PC-3 (cell line): ENCODE data around the gene LMBR1L. TPM values are rescaled to one million over a fixed set of nuclear protein-coding genes. Genes with fewer than 3 reads are reported as not detected.

Experiments used
- ATAC-seq: fragments of 200-7000 bp; cut with Tn5 transposase; 2 replicates; pipeline ENCODE4 v1.9.1; 2020; ENCODE audit warnings: mild to moderate bottlenecking, moderate library complexity
- BruUV-seq: library from RNA; stranded (reverse); fragments of 400-500 nt; replicated peaks from 2 replicates; lab custom pipeline; 2021; lab: Mats Ljungman, UMichigan
- CTCF ChIA-PET: fragments of 300-600 bp; sonication (Branson Sonifier 250); formaldehyde crosslinking; loops from one replicate; lab custom pipeline; 2022; ENCODE audit warnings: antibody characterized with exemption; lab: Charles Lee
- POLR2A ChIA-PET: fragments of 300-600 bp; sonication (Branson Sonifier 250); formaldehyde crosslinking; loops from one replicate; lab custom pipeline; 2022; ENCODE audit warnings: antibody characterized with exemption; ENCODE audit not compliant: unreplicated experiment; lab: Charles Lee
- DNase-seq: peaks from one replicate; pipeline ENCODE4 v3.0.0-alpha.2; 2015
- H2AFZ ChIP-seq: fragments of 300-600 bp; sonication (generic); 2 replicates; pipeline ENCODE4 v1.6.0; 2016; ENCODE audit warnings: antibody characterized with exemption, low read length
- H3F3A ChIP-seq: fragments of 300-600 bp; sonication (generic); one replicate; pipeline ENCODE4 v1.6.0; 2017; ENCODE audit warnings: antibody characterized with exemption, low read length, control low read depth, mild to moderate bottlenecking; ENCODE audit not compliant: unreplicated experiment
- H3K27ac ChIP-seq: fragments of 300-600 bp; sonication (generic); 2 replicates; pipeline ENCODE4 v1.5.1; 2016; ENCODE audit warnings: mild to moderate bottlenecking, low read length
- H3K27me3 ChIP-seq: fragments of 300-600 bp; sonication (generic); 2 replicates; pipeline ENCODE4 v1.6.1; 2016; ENCODE audit warnings: low read length, mixed read lengths
- H3K36me3 ChIP-seq: fragments of 300-600 bp; sonication (generic); 2 replicates; pipeline ENCODE4 v1.6.1; 2016; ENCODE audit warnings: low read depth, mixed run types, low read length, mixed read lengths
- H3K4me1 ChIP-seq: fragments of 300-600 bp; sonication (generic); 2 replicates; pipeline ENCODE4 v1.5.1; 2016; ENCODE audit warnings: low read length; ENCODE audit not compliant: insufficient read depth
- H3K4me2 ChIP-seq: fragments of 300-600 bp; sonication (generic); 2 replicates; pipeline ENCODE4 v1.6.0; 2016; ENCODE audit warnings: low read length
- H3K4me3 ChIP-seq: fragments of 300-600 bp; sonication (generic); 2 replicates; pipeline ENCODE4 v1.5.1; 2016; ENCODE audit warnings: mild to moderate bottlenecking, low read length, mixed read lengths
- H3K79me2 ChIP-seq: fragments of 300-600 bp; sonication (generic); 2 replicates; pipeline ENCODE4 v1.6.1; 2017; ENCODE audit warnings: low read length, mixed read lengths
- H3K9ac ChIP-seq: fragments of 300-600 bp; sonication (generic); 2 replicates; pipeline ENCODE4 v1.6.0; 2016; ENCODE audit warnings: mild to moderate bottlenecking, low read length
- H3K9me2 ChIP-seq: fragments of 300-600 bp; sonication (generic); replicated peaks from 2 replicates; pipeline ENCODE4 v1.6.1; 2016; ENCODE audit warnings: mixed run types, low read length, mixed read lengths
- H3K9me3 ChIP-seq: fragments of 300-600 bp; sonication (generic); 2 replicates; pipeline ENCODE4 v1.6.1; 2016; ENCODE audit warnings: low read length, mixed read lengths
- H4K20me1 ChIP-seq: fragments of 300-600 bp; sonication (generic); 2 replicates; pipeline ENCODE4 v1.6.1; 2016; ENCODE audit warnings: low read length, mixed read lengths
- EZH2 ChIP-seq: fragments of 300-600 bp; sonication (generic); IDR thresholded peaks from one replicate; pipeline ENCODE4 v1.6.1; 2017; ENCODE audit warnings: antibody characterized with exemption, mild to moderate bottlenecking, low read length; ENCODE audit not compliant: unreplicated experiment
- EZH2phosphoT487 ChIP-seq: fragments of 300-600 bp; sonication (generic); IDR thresholded peaks from 2 replicates; pipeline ENCODE4 v1.6.1; 2018; ENCODE audit warnings: mild to moderate bottlenecking, antibody characterized with exemption, low read length, borderline replicate concordance
- intact Hi-C: fragments of 100-400 bp; cut with micrococcal nuclease; formaldehyde crosslinking; loops from 2 replicates; pipeline ENCODE4 v1.9.0; 2023
- total RNA-seq: library from RNA; depleted of rRNA; stranded (reverse); fragments of >200 nt; gene quantifications from 2 replicates; pipeline ENCODE4 v1.2.3, GENCODE V29; 2014
- TF ChIP-seq, protein P1 (sequence below): fragments of 300-600 bp; sonication (generic); conservative IDR thresholded peaks from 2 replicates; pipeline ENCODE4 v1.5.1; 2017; ENCODE audit warnings: antibody characterized with exemption, low read depth, mild to moderate bottlenecking, low read length

LMBR1L gene
- total RNA-seq, 1 experiment from 2014 or later: 17.1 TPM

DNA sequence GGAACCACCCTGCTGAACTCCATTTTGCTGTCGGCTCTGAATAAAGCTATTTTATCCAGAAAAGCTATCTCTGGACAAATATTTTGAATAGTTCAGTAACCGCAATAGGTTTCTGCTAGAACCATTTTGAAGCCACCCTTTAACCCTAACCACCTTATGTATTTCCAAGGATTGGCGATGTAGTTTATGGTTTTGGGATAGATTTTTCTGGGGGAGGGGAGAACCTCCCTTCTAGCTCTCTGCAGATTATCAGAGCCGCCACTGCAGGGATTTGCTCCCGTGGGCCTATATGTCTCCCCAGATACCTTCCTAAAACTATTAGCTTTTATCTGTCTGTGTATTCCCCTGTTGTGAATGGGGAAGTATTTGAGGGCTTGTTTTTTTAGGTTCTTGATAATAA lies 22.4 kb upstream of the LMBR1L start:
- H2AFZ ChIP-seq: peak overlapping the region; percentile 95; the same call in 1 of the 2 replicates
- CTCF ChIA-PET: interaction anchor here (1.0 kb wide), 1 partner anchor 102 kb away, joined by 3 read pairs; no protein-coding TSS in a partner anchor

DNA sequence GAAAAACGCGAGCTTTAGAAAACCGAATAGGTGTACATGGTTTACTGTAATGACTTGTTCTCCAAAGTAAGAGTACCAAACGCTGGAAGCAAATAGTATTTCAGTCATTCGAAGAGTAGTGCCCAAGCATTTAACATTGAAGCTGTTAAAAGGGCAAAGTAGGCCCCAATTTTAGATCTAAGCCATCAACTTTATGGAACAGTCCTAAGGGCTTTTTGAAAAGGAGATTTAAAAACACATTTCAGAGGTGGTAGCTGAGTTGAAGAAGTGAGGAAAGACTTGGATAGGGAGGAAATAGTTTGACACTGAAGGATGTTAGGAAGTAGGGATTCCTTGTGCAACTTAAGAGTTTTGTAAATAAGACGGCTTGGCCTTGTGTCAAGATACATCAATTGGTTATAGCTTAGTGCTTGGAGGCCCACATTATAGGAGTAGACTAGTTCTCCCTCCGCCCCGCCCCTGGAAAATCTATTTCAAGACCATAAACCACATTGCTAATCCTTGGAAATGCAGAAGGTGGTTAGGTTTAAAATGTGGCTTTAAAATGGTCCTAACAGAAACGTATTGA lies 21.3 kb upstream of the LMBR1L start:
- TF ChIP-seq EZH2phosphoT487: no peak
- TF ChIP-seq, protein P1, sequence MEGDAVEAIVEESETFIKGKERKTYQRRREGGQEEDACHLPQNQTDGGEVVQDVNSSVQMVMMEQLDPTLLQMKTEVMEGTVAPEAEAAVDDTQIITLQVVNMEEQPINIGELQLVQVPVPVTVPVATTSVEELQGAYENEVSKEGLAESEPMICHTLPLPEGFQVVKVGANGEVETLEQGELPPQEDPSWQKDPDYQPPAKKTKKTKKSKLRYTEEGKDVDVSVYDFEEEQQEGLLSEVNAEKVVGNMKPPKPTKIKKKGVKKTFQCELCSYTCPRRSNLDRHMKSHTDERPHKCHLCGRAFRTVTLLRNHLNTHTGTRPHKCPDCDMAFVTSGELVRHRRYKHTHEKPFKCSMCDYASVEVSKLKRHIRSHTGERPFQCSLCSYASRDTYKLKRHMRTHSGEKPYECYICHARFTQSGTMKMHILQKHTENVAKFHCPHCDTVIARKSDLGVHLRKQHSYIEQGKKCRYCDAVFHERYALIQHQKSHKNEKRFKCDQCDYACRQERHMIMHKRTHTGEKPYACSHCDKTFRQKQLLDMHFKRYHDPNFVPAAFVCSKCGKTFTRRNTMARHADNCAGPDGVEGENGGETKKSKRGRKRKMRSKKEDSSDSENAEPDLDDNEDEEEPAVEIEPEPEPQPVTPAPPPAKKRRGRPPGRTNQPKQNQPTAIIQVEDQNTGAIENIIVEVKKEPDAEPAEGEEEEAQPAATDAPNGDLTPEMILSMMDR: no peak
- TF ChIP-seq EZH2: no peak
- Histone ChIP-seq H3K9me3 (no peaks in the 10 kb centered on the region), H3K4me2 (peak overlapping the region; percentile 97), H3K27ac (peak overlapping the region; percentile 37), H3K79me2 (peaks cover 50% of the 10 kb centered on the region), H3K4me1 (peaks cover 31% of the 10 kb centered on the region), H3K4me3 (peak overlapping the region; percentile 84), H3K27me3 (no peaks in the 10 kb centered on the region), H3F3A (peaks cover 13% of the 10 kb centered on the region), H3K9me2 (no peaks in the 10 kb centered on the region), H4K20me1 (peaks cover 15% of the 10 kb centered on the region), H3K36me3 (peaks cover 29% of the 10 kb centered on the region), H3K9ac (peak overlapping the region; percentile 100), H2AFZ (peak overlapping the region; percentile 95)
- DNase-seq: peak; percentile 49
- BruUV-seq: TSS peak; percentile 78
- ChIA-PET CTCF (interaction anchor here (0.6 to 1.0 kb wide), 4 partner anchors 21 to 128 kb away, joined by 3 to 7 read pairs (median 3); partner anchors contain the start of gene LMBR1L), POLR2A (interaction anchor here (0.9 kb wide), 1 partner anchor 113 kb away, joined by 6 read pairs; no protein-coding TSS in a partner anchor)
- intact Hi-C loops: loop anchor here (2.0 kb wide), 2 partner anchors 57 to 103 kb away; partner anchors contain the start of gene TUBA1A
- no peak for ATAC-seq

More for the DNA sequence above, 22.4 kb upstream of the LMBR1L start:
- DNase-seq: no peak
- H4K20me1 ChIP-seq: peaks cover 15% of the 10 kb centered on the region
- POLR2A ChIA-PET: no interaction called here
- H3K4me3 ChIP-seq: peak overlapping the region; percentile 84
- H3F3A ChIP-seq: peaks cover 4% of the 10 kb centered on the region
- peak overlapping the region; percentile 97 for H3K4me2 ChIP-seq
- H3K4me1 ChIP-seq: peaks cover 31% of the 10 kb centered on the region
- H3K79me2 ChIP-seq: peaks cover 50% of the 10 kb centered on the region
- no peaks in the 10 kb centered on the region for H3K27me3 ChIP-seq
- H3K9me2 ChIP-seq: no peaks in the 10 kb centered on the region
- peaks cover 22% of the 10 kb centered on the region for H3K36me3 ChIP-seq
- no TSS peak for BruUV-seq
- no peaks in the 10 kb centered on the region for H3K9me3 ChIP-seq
- TF ChIP-seq, protein P1: no peak
- TF ChIP-seq EZH2phosphoT487: no peak
- intact Hi-C loops: no loop called here
- ATAC-seq: no peak
- H3K27ac ChIP-seq: no peak overlapping the region
- peak overlapping the region; percentile 23; the same call in 1 of the 2 replicates for H3K9ac ChIP-seq
